Fibroblast of lung (primary cell): ENCODE measurements around the gene TM4SF18. TPM values are rescaled to one million over a fixed set of nuclear protein-coding genes. Genes with fewer than 3 reads are reported as not detected.
A peak's percentile ranks its signal among the peaks of the same experiment; 100 is the strongest.

Experiments used
- DNase-seq, 2 donors: peaks; one replicate each; pipeline versions ENCODE4 v3.0.0 to v3.0.0-alpha.2; 2010; ENCODE audit warnings: low read depth in 2 of 2
- H2AFZ ChIP-seq: 2 replicates; pipeline ENCODE4 v1.5.1; 2012; ENCODE audit warnings: low read length, control low read depth, inconsistent platforms
- H3K27ac ChIP-seq: 2 replicates; pipeline ENCODE4 v1.5.1; 2011; ENCODE audit warnings: low read length, control low read depth; ENCODE audit not compliant: insufficient read depth
- H3K27me3 ChIP-seq: 2 replicates; pipeline ENCODE4 v1.5.1; 2011; ENCODE audit warnings: mild to moderate bottlenecking, low read length; ENCODE audit not compliant: control insufficient read depth, insufficient read depth
- H3K36me3 ChIP-seq: 2 replicates; pipeline ENCODE4 v1.5.1; 2011; ENCODE audit warnings: low read length; ENCODE audit not compliant: control insufficient read depth, insufficient read depth
- H3K4me1 ChIP-seq: 2 replicates; pipeline ENCODE4 v1.5.1; 2011; ENCODE audit warnings: low read length; ENCODE audit not compliant: control insufficient read depth, insufficient read depth; ENCODE audit errors: extremely low read depth
- H3K4me2 ChIP-seq: 2 replicates; pipeline ENCODE4 v1.5.1; 2011; ENCODE audit warnings: low read length, control low read depth; ENCODE audit not compliant: insufficient read depth; ENCODE audit errors: extremely low read depth
- H3K4me3 ChIP-seq, 4 experiments: fragments of 200-600 bp in 1 of 4; sonication (generic) in 1 of 4; replicated peaks in 1 of 4; 2 replicates each; pipeline ENCODE4 v1.5.1; 2011 to 2016; ENCODE audit warnings: low read length in 4 of 4, low read depth in 3 of 4, mild to moderate bottlenecking in 3 of 4, control low read depth in 2 of 4, inconsistent platforms in 1 of 4, mixed read lengths in 1 of 4; ENCODE audit not compliant: insufficient read depth in 1 of 4; ENCODE audit errors: control extremely low read depth in 1 of 4
- H3K79me2 ChIP-seq: 2 replicates; pipeline ENCODE4 v1.5.1; 2012; ENCODE audit warnings: mild to moderate bottlenecking, low read length, inconsistent platforms; ENCODE audit not compliant: control insufficient read depth, insufficient read depth
- H3K9ac ChIP-seq: 2 replicates; pipeline ENCODE4 v1.5.1; 2011; ENCODE audit warnings: mild to moderate bottlenecking, low read length, control low read depth; ENCODE audit not compliant: insufficient read depth
- H3K9me3 ChIP-seq: 2 replicates; pipeline ENCODE4 v1.5.1; 2012; ENCODE audit warnings: low read depth, low read length; ENCODE audit not compliant: control insufficient read depth, insufficient read depth
- H4K20me1 ChIP-seq: 2 replicates; pipeline ENCODE4 v1.5.1; 2011; ENCODE audit warnings: low read length; ENCODE audit not compliant: control insufficient read depth, insufficient read depth; ENCODE audit errors: extremely low read depth
- EZH2 ChIP-seq: IDR thresholded peaks from 2 replicates; pipeline ENCODE4 v1.5.1; 2012; ENCODE audit warnings: low read length, control low read depth, mild to moderate bottlenecking; ENCODE audit errors: missing control alignments
- polyA plus RNA-seq, 2 donors: library from polyadenylated mRNA; depleted of rRNA in 1 of 2; stranded (reverse) in 1 of 2; unstranded in 1 of 2; fragments of >200 nt; gene quantifications; 2 replicates each; pipeline ENCODE4 v1.2.1, GENCODE V29; 2011 to 2012; ENCODE audit warnings: missing spikeins in 1 of 2
- total RNA-seq: library from RNA; depleted of rRNA; stranded (reverse); fragments of >200 nt; gene quantifications from 2 replicates; pipeline ENCODE4 v1.2.1, GENCODE V29; 2014
- TF ChIP-seq, protein P1 (sequence below), 2 donors: IDR thresholded peaks in 1 of 2; conservative IDR thresholded peaks in 1 of 2; 1 replicate in 1 of 2; 2 replicates in 1 of 2; pipeline ENCODE4 v1.5.1; 2011 to 2012; ENCODE audit warnings: low read length in 2 of 2, control low read depth in 1 of 2, inconsistent platforms in 1 of 2, low read depth in 1 of 2, mild to moderate bottlenecking in 1 of 2

TM4SF18 gene
- total and polyA plus RNA-seq, 2 donors (not counting 1 experiment from before 2014, with no cell fraction given) = not detected

DNA sequence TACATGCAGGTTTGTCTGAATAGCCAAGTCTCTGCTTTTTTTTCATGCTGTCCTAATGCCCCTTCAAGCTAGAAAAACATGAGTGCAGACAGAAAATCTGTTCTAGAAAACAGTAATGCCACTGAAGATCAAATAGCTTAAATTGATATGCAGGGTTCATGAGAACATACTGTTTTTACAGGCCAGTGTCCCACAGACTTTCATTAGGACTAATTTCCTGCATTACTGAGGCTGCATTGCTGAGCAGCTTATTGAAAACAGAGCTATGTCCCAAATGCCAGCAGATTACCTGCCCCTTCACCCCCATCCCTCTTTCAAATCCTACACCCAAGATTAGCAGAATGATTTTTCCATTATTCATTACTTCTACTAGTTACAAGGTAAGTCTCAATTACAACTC lies 665 bp downstream of the TM4SF18 start:
- no peak overlapping the region for H2AFZ ChIP-seq
- no peaks in the 10 kb centered on the region for H3K36me3 ChIP-seq
- no peaks in the 10 kb centered on the region for H3K79me2 ChIP-seq
- no peak overlapping the region for H3K27ac ChIP-seq
- H4K20me1 ChIP-seq = no peaks in the 10 kb centered on the region
- TF ChIP-seq EZH2 = no peak
- TF ChIP-seq, protein P1, sequence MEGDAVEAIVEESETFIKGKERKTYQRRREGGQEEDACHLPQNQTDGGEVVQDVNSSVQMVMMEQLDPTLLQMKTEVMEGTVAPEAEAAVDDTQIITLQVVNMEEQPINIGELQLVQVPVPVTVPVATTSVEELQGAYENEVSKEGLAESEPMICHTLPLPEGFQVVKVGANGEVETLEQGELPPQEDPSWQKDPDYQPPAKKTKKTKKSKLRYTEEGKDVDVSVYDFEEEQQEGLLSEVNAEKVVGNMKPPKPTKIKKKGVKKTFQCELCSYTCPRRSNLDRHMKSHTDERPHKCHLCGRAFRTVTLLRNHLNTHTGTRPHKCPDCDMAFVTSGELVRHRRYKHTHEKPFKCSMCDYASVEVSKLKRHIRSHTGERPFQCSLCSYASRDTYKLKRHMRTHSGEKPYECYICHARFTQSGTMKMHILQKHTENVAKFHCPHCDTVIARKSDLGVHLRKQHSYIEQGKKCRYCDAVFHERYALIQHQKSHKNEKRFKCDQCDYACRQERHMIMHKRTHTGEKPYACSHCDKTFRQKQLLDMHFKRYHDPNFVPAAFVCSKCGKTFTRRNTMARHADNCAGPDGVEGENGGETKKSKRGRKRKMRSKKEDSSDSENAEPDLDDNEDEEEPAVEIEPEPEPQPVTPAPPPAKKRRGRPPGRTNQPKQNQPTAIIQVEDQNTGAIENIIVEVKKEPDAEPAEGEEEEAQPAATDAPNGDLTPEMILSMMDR (conservative IDR thresholded peaks at IDR 0.05 in 1 of 2, IDR thresholded peaks at IDR 0.05 in 1 of 2; ENCODE audit: low read depth in 1 of 2, low read length in 2 of 2) = no peak
- H3K4me2 ChIP-seq = no peak overlapping the region
- no peak for DNase-seq
- peaks cover 10% of the 10 kb centered on the region for H3K4me1 ChIP-seq
- H3K4me3 ChIP-seq = no peak overlapping the region
- no peaks in the 10 kb centered on the region for H3K27me3 ChIP-seq
- H3K9ac ChIP-seq = no peak overlapping the region
- H3K9me3 ChIP-seq = no peaks in the 10 kb centered on the region

DNA sequence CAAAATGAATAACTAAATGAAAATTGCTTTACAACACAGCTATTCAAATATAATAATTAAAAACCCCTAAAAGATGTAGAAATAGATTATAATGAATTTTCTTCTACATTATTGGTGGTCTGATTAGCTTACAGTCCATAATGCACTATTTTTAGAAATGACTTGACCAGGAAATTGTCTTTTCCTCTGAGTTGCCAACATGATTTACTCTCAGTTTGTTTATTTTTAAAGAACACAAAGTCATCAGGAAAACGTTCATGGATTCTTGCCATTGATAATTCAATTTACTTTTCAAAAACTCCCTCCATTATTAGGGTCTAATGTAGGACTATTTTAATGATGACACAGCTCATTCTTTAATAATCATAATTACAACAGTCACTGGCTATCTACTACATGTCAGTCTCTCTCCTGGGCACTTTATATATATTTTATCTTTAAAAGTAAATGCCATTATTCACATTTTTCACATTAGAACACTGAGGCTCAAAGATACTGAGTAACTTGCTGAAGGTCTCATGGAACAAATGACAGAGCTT lies 1.1 kb downstream of the TM4SF18 start:
- Histone ChIP-seq H3K9me3 (no peaks in the 10 kb centered on the region), H3K27ac (no peak overlapping the region)

DNA sequence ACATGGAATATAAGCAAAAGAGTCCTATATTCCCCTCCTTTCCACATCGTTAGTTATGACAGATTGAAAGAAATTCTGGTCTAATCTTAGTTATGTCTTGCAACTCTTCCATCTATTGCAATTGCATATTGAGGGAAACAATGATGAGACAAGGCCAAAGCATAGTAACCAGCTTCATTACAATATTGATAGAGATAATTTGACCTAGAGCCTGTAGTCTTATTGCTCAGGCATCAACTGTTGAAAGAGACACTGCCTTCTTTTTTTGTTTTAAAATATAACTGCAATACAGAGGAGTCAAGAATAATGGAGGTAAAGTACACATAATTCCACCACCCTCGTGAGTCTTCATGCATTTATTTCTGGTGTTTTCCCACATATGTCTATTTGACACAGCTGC lies 2.0 kb downstream of the TM4SF18 start:
- no peaks in the 10 kb centered on the region for H3K27me3 ChIP-seq
- no peaks in the 10 kb centered on the region for H3K79me2 ChIP-seq
- no peaks in the 10 kb centered on the region for H3K9me3 ChIP-seq
- DNase-seq = no peak
- H3K4me1 ChIP-seq = peaks cover 10% of the 10 kb centered on the region
- no peak overlapping the region for H3K27ac ChIP-seq
- TF ChIP-seq, protein P1 (conservative IDR thresholded peaks at IDR 0.05 in 1 of 2, IDR thresholded peaks at IDR 0.05 in 1 of 2; ENCODE audit: low read depth in 1 of 2, low read length in 2 of 2) = no peak
- TF ChIP-seq EZH2 = no peak
- no peak overlapping the region for H3K9ac ChIP-seq
- no peak overlapping the region for H3K4me2 ChIP-seq
- no peak overlapping the region for H2AFZ ChIP-seq
- no peak overlapping the region for H3K4me3 ChIP-seq
- no peaks in the 10 kb centered on the region for H4K20me1 ChIP-seq
- no peaks in the 10 kb centered on the region for H3K36me3 ChIP-seq

More for the DNA sequence above, 1.1 kb downstream of the TM4SF18 start:
- TF ChIP-seq, protein P1 (conservative IDR thresholded peaks at IDR 0.05 in 1 of 2, IDR thresholded peaks at IDR 0.05 in 1 of 2; ENCODE audit: low read depth in 1 of 2, low read length in 2 of 2) = no peak
- TF ChIP-seq EZH2 = no peak
- H3K36me3 ChIP-seq = no peaks in the 10 kb centered on the region
- H3K4me1 ChIP-seq = peaks cover 10% of the 10 kb centered on the region
- no peak overlapping the region for H3K9ac ChIP-seq
- H4K20me1 ChIP-seq = no peaks in the 10 kb centered on the region
- H3K27me3 ChIP-seq = no peaks in the 10 kb centered on the region
- H3K4me2 ChIP-seq = peak overlapping the region; percentile 25
- H3K79me2 ChIP-seq = no peaks in the 10 kb centered on the region
- peak in 1 of 2 donors; percentile 42 for DNase-seq
- no peak overlapping the region for H2AFZ ChIP-seq
- H3K4me3 ChIP-seq = no peak overlapping the region
